ENCODE measurements around the gene SPN.

SPN gene

DNA sequence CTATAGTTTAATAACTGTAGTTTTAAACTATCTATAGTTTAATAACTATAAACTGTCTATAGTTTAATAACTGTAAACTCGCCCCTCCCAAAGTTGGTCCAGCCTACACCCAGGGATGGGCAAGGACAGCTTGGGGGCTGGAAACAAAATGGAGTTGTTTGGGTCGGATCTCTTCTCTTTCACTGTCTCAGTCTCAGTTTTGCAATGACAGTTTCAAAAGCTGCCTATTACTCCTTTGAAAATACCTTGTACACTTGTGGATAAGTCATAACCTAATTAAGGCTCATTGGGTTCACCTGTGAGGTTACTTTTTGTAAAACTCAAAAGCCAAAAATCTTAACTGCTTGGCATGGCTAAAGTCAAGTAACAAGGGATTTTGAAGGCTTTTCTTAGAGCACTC, 51.3 kb downstream of the SPN start:
- DNase-seq (ENCODE audit: extremely low read depth, low read depth), result no peak
- TF ChIP-seq, protein P1, sequence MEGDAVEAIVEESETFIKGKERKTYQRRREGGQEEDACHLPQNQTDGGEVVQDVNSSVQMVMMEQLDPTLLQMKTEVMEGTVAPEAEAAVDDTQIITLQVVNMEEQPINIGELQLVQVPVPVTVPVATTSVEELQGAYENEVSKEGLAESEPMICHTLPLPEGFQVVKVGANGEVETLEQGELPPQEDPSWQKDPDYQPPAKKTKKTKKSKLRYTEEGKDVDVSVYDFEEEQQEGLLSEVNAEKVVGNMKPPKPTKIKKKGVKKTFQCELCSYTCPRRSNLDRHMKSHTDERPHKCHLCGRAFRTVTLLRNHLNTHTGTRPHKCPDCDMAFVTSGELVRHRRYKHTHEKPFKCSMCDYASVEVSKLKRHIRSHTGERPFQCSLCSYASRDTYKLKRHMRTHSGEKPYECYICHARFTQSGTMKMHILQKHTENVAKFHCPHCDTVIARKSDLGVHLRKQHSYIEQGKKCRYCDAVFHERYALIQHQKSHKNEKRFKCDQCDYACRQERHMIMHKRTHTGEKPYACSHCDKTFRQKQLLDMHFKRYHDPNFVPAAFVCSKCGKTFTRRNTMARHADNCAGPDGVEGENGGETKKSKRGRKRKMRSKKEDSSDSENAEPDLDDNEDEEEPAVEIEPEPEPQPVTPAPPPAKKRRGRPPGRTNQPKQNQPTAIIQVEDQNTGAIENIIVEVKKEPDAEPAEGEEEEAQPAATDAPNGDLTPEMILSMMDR (IDR thresholded peaks at IDR 0.05; ENCODE audit: low read depth, low read length), result no peak

DNA sequence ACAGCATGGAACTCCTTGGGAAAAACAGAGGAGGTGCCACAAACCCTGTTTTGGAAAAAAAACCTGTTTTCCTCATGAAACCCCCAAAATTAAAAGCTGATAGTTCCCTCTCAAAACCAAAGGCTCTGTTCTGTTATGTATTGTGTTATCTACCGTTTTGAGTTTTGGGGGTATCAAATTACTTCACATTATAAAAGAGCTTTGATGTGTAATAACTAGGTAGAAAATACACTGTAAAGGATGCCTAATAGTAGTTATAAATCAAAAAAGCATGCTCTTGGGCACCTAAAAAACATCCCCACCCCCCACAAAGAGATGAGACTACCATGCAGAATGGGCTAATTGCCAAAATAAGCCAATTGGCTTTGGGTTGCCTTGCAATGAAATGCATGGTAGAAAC, 51.9 kb downstream of the SPN start:
- no peak for DNase-seq (ENCODE audit: extremely low read depth, low read depth)
- TF ChIP-seq, protein P1 (IDR thresholded peaks at IDR 0.05; ENCODE audit: low read depth, low read length), result no peak

- TF ChIP-seq, protein P1 (IDR thresholded peaks at IDR 0.05; ENCODE audit: low read depth, low read length), result no peak
- DNase-seq (ENCODE audit: extremely low read depth, low read depth), result no peak
Observed at GRCh38 chr16:29717113-29717512, 54.1 kb downstream of the SPN start.

- TF ChIP-seq, protein P1 (IDR thresholded peaks at IDR 0.05; ENCODE audit: low read depth, low read length), result no peak
- DNase-seq (ENCODE audit: extremely low read depth, low read depth), result no peak
Observed at GRCh38 chr16:29719063-29719462, 56.0 kb downstream of the SPN start.

Measured in AG09319 (cell line).